H9 (cell line): ENCODE results near the gene TEX44. TPM values are rescaled to one million over a fixed set of nuclear protein-coding genes. Genes with fewer than 3 reads are reported as not detected.

Experiments
- DNase-seq: peaks from one replicate; pipeline ENCODE4 v3.0.0-alpha.2; 2017
- H2AFZ ChIP-seq: one replicate; pipeline ENCODE4 v1.6.1; 2013; ENCODE audit warnings: mild to moderate bottlenecking, low read length, control low read depth, moderate library complexity
- H2AK5ac ChIP-seq: 2 replicates; pipeline ENCODE4 v1.6.1; 2013; ENCODE audit warnings: low read length, control low read depth, mixed read lengths; ENCODE audit not compliant: insufficient read length
- H2BK120ac ChIP-seq: one replicate; pipeline ENCODE4 v1.6.1; 2013; ENCODE audit warnings: low read depth, mild to moderate bottlenecking, low read length, control low read depth, inconsistent platforms; ENCODE audit not compliant: poor library complexity, severe bottlenecking
- H2BK12ac ChIP-seq: 2 replicates; pipeline ENCODE4 v1.6.1; 2013; ENCODE audit warnings: low read length, control low read depth, mixed read lengths, low read depth; ENCODE audit not compliant: insufficient read length
- H2BK15ac ChIP-seq: 2 replicates; pipeline ENCODE4 v1.6.1; 2013; ENCODE audit warnings: low read depth, low read length, control low read depth
- H2BK20ac ChIP-seq: one replicate; pipeline ENCODE4 v1.6.1; 2013; ENCODE audit warnings: low read depth, mild to moderate bottlenecking, low read length, control low read depth, inconsistent platforms; ENCODE audit not compliant: poor library complexity, severe bottlenecking
- H2BK5ac ChIP-seq: 2 replicates; pipeline ENCODE4 v1.6.1; 2013; ENCODE audit warnings: low read length, control low read depth, mixed read lengths; ENCODE audit not compliant: insufficient read length
- H3K14ac ChIP-seq: 2 replicates; pipeline ENCODE4 v1.6.1; 2013; ENCODE audit warnings: low read length, control low read depth; ENCODE audit not compliant: insufficient read depth
- H3K18ac ChIP-seq: 2 replicates; pipeline ENCODE4 v1.6.1; 2013; ENCODE audit warnings: low read depth, mild to moderate bottlenecking, mixed read lengths, low read length, control low read depth; ENCODE audit not compliant: insufficient read length
- H3K23ac ChIP-seq: 2 replicates; pipeline ENCODE4 v1.6.1; 2013; ENCODE audit warnings: low read length, control low read depth, mixed read lengths, low read depth; ENCODE audit not compliant: insufficient read length
- H3K23me2 ChIP-seq: 2 replicates; pipeline ENCODE4 v1.6.1; 2013; ENCODE audit warnings: low read depth, mild to moderate bottlenecking, mixed read lengths, low read length, control low read depth; ENCODE audit not compliant: insufficient read length, poor library complexity, severe bottlenecking
- H3K27ac ChIP-seq: 2 replicates; pipeline ENCODE4 v1.5.1; 2013; ENCODE audit warnings: low read length, control low read depth, mixed read lengths, low read depth; ENCODE audit not compliant: insufficient read length
- H3K27me3 ChIP-seq: 2 replicates; pipeline ENCODE4 v1.6.1; 2013; ENCODE audit warnings: low read length, control low read depth, inconsistent platforms; ENCODE audit not compliant: insufficient read depth
- H3K4ac ChIP-seq: 2 replicates; pipeline ENCODE4 v1.6.1; 2013; ENCODE audit warnings: low read depth, mild to moderate bottlenecking, control low read depth, inconsistent platforms, low read length, moderate library complexity
- H3K4me1 ChIP-seq: 2 replicates; pipeline ENCODE4 v1.6.1; 2013; ENCODE audit warnings: low read length, control low read depth, inconsistent platforms; ENCODE audit not compliant: insufficient read depth
- H3K4me2 ChIP-seq: 2 replicates; pipeline ENCODE4 v1.6.1; 2013; ENCODE audit warnings: low read length, control low read depth, mixed read lengths; ENCODE audit not compliant: insufficient read length, insufficient read depth
- H3K56ac ChIP-seq: 2 replicates; pipeline ENCODE4 v1.6.1; 2013; ENCODE audit warnings: low read depth, mild to moderate bottlenecking, mixed read lengths, low read length, control low read depth; ENCODE audit not compliant: insufficient read length
- H3K79me1 ChIP-seq: 2 replicates; pipeline ENCODE4 v1.6.1; 2013; ENCODE audit warnings: low read depth, mild to moderate bottlenecking, moderate library complexity, low read length, control low read depth, inconsistent platforms; ENCODE audit not compliant: insufficient read depth, poor library complexity, severe bottlenecking
- H3K79me2 ChIP-seq: 2 replicates; pipeline ENCODE4 v1.6.1; 2013; ENCODE audit warnings: low read length, control low read depth, inconsistent platforms; ENCODE audit not compliant: insufficient read depth
- H3K9ac ChIP-seq: 2 replicates; pipeline ENCODE4 v1.6.1; 2013; ENCODE audit warnings: low read length, control low read depth, mixed read lengths; ENCODE audit not compliant: insufficient read length; ENCODE audit errors: extremely low read depth
- H3K9me3 ChIP-seq: one replicate; pipeline ENCODE4 v1.6.1; 2013; ENCODE audit warnings: low read depth, low read length, inconsistent platforms; ENCODE audit not compliant: control insufficient read depth
- H3T11ph ChIP-seq: one replicate; pipeline ENCODE4 v1.6.1; 2013; ENCODE audit warnings: mild to moderate bottlenecking, low read length, control low read depth, inconsistent platforms
- H4K20me1 ChIP-seq: one replicate; pipeline ENCODE4 v1.6.1; 2013; ENCODE audit not compliant: control insufficient read depth, insufficient read length, insufficient read depth
- H4K5ac ChIP-seq: 2 replicates; pipeline ENCODE4 v1.6.1; 2013; ENCODE audit warnings: low read depth, mild to moderate bottlenecking, mixed read lengths, low read length, control low read depth; ENCODE audit not compliant: insufficient read length
- H4K8ac ChIP-seq: replicated peaks from 2 replicates; pipeline ENCODE4 v1.6.1; 2013; ENCODE audit warnings: low read length, control low read depth, mixed read lengths, low read depth; ENCODE audit not compliant: insufficient read length
- H4K91ac ChIP-seq: 2 replicates; pipeline ENCODE4 v1.6.1; 2013; ENCODE audit warnings: low read depth, mild to moderate bottlenecking, moderate library complexity, mixed read lengths, low read length, control low read depth; ENCODE audit not compliant: insufficient read length
- H3K27ac Mint-ChIP-seq, 3 experiments: 2 replicates in 2 of 3; 3 replicates in 1 of 3; pipeline ENCODE4 v1.8.0; 2020 to 2021; ENCODE audit warnings: mixed read lengths in 3 of 3, mild to moderate bottlenecking in 1 of 3, moderate library complexity in 1 of 3
- H3K27me3 Mint-ChIP-seq: 2 replicates; pipeline ENCODE4 v1.8.0; 2021; ENCODE audit warnings: low read depth, mild to moderate bottlenecking, moderate library complexity, mixed read lengths
- H3K36me3 Mint-ChIP-seq, 3 experiments: 2 replicates in 2 of 3; 3 replicates in 1 of 3; pipeline ENCODE4 v1.8.0; 2020 to 2021; ENCODE audit warnings: low read depth in 3 of 3, mixed read lengths in 3 of 3; ENCODE audit not compliant: insufficient read depth in 1 of 3
- H3K4me1 Mint-ChIP-seq, 2 experiments: 2 replicates each; pipeline ENCODE4 v1.8.0; 2020; ENCODE audit warnings: mixed read lengths in 2 of 2
- H3K4me3 Mint-ChIP-seq, 2 experiments: 2 replicates in 1 of 2; 3 replicates in 1 of 2; pipeline ENCODE4 v1.8.0; 2020 to 2021; ENCODE audit warnings: mild to moderate bottlenecking in 2 of 2, mixed read lengths in 2 of 2, moderate library complexity in 1 of 2
- H3K9me3 Mint-ChIP-seq, 2 experiments: 2 replicates in 1 of 2; 3 replicates in 1 of 2; pipeline ENCODE4 v1.8.0; 2020; ENCODE audit warnings: mild to moderate bottlenecking in 2 of 2, mixed read lengths in 2 of 2, moderate library complexity in 1 of 2
- CTCF ChIP-seq: fragments of 200-600 bp; sonication (generic); conservative IDR thresholded peaks from 3 replicates; pipeline ENCODE4 v1.8.0; 2021; ENCODE audit warnings: antibody characterized with exemption, mild to moderate bottlenecking
- WGBS: extraction: QIAGEN DNeasy Blood & Tissue Kit; methylation state at CpG from one replicate; pipeline ENCODE4 v1.1.7; 2013; ENCODE audit warnings: missing lambda C conversion rate, low lambda C conversion rate, mixed read lengths; ENCODE audit not compliant: insufficient read length; ENCODE audit errors: extremely low coverage; 5-methylcytosine and 5-hydroxymethylcytosine counted together
- total RNA-seq: library from RNA; stranded (reverse); gene quantifications from 2 replicates; pipeline ENCODE4 v1.2.1, GENCODE V29; 2021

The TEX44 gene
- total RNA-seq, 1 experiment from 2014 or later: not detected

DNA sequence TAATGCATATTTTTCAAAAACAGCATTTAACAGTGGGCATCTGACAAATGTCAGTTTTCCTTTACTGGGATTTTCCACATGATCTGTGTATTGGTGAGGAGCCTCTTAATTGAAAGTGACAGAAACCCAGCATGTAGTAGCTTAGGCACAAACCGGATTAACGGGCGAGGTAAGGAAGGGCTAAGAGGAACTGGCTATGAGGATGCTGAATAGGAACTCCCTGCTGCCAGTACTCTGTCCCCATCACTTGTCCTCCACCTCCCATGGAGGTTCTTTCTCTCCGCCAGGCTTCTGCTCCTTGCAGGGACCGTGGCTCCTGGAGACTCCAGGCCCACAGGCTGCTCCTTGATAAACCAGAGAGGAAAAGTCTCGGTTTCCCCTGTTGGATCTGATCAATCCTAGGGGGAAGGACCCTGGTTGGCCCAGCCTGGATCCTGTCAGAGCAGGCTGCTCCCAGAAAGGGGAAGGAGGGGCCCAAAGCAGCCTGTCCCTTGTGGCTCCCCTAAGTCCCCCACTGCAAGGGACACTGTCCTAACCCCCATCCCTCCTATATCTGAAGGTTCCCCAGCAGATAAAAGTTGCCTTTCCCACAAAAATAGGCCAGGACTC, 10.3 kb downstream of the TEX44 start:
- H3K4ac ChIP-seq: no peak overlapping the region
- H3T11ph ChIP-seq: no peak overlapping the region
- Mint-ChIP-seq H3K9me3 (no peaks in the 10 kb centered on the region), H3K4me3 (peak overlapping the region in 1 of 2 experiments; percentile 62; a peak in 2 of 5 replicates), H3K36me3 (peaks cover 0 to 1% (median 0%) of the 10 kb centered on the region in 3 experiments; a peak in 2 of 7 replicates), H3K27ac (peak overlapping the region in 2 of 3 experiments; percentile 65 to 94; a peak in 3 of 7 replicates), H3K27me3 (no peaks in the 10 kb centered on the region; the same call in none of the 2 replicates), H3K4me1 (peaks cover 32 to 43% of the 10 kb centered on the region in 2 experiments)
- no peak overlapping the region for H2AK5ac ChIP-seq
- no peaks in the 10 kb centered on the region; the same call in 1 of the 2 replicates for H3K4me1 ChIP-seq
- no peak overlapping the region for H3K9ac ChIP-seq
- no peak overlapping the region for H4K91ac ChIP-seq
- no peak overlapping the region for H3K23ac ChIP-seq
- no peak overlapping the region for H4K5ac ChIP-seq
- H4K20me1 ChIP-seq: no peaks in the 10 kb centered on the region
- H3K27ac ChIP-seq: no peak overlapping the region
- H3K4me2 ChIP-seq: no peak overlapping the region
- H2BK12ac ChIP-seq: no peak overlapping the region
- no peak for TF ChIP-seq CTCF
- H2BK5ac ChIP-seq: no peak overlapping the region
- H4K8ac ChIP-seq: no peak overlapping the region
- H2AFZ ChIP-seq: no peak overlapping the region
- no peaks in the 10 kb centered on the region for H3K9me3 ChIP-seq
- peak overlapping the region; percentile 47 for H3K18ac ChIP-seq
- no peak overlapping the region for H2BK120ac ChIP-seq
- H3K14ac ChIP-seq: peak overlapping the region; percentile 46; the same call in 1 of the 2 replicates
- H2BK15ac ChIP-seq: no peak overlapping the region
- no peaks in the 10 kb centered on the region for H3K23me2 ChIP-seq
- H3K79me2 ChIP-seq: no peaks in the 10 kb centered on the region
- no peak for DNase-seq
- no peaks in the 10 kb centered on the region for H3K79me1 ChIP-seq
- H3K27me3 ChIP-seq: no peaks in the 10 kb centered on the region
- H2BK20ac ChIP-seq: peak overlapping the region; percentile 29
- H3K56ac ChIP-seq: no peak overlapping the region
- WGBS: no CpG with 5 or more reads among the region's 6 CpGs
